Immature natural killer cell (primary cell): ENCODE results near the gene DYNLRB2. TPM values are rescaled to one million over a fixed set of nuclear protein-coding genes. Genes with fewer than 3 reads are reported as not detected.

Source experiments
- DNase-seq, 3 donors: peaks; one replicate each; pipeline ENCODE4 v3.0.0; 2022; ENCODE audit warnings: mixed read lengths in 1 of 3
- H3K27ac Mint-ChIP-seq, 6 donors: one replicate each; pipeline ENCODE4 v1.8.0; 2020; ENCODE audit warnings: mixed read lengths in 6 of 6, mild to moderate bottlenecking in 5 of 6, inconsistent platforms in 4 of 6, moderate library complexity in 3 of 6
- H3K27me3 Mint-ChIP-seq, 3 donors: one replicate each; pipeline ENCODE4 v1.8.0; 2020 to 2021; ENCODE audit warnings: low read depth in 3 of 3, mild to moderate bottlenecking in 3 of 3, mixed read lengths in 3 of 3, moderate library complexity in 3 of 3, inconsistent platforms in 1 of 3
- H3K36me3 Mint-ChIP-seq, 3 donors: one replicate each; pipeline ENCODE4 v1.8.0; 2020; ENCODE audit warnings: mixed read lengths in 3 of 3, inconsistent platforms in 2 of 3, mild to moderate bottlenecking in 2 of 3
- H3K4me1 Mint-ChIP-seq, 2 donors: one replicate each; pipeline ENCODE4 v1.8.0; 2020; ENCODE audit warnings: inconsistent platforms in 2 of 2, mild to moderate bottlenecking in 2 of 2, mixed read lengths in 2 of 2, moderate library complexity in 1 of 2
- H3K4me3 Mint-ChIP-seq, 5 donors: one replicate each; pipeline ENCODE4 v1.8.0; 2020; ENCODE audit warnings: mild to moderate bottlenecking in 5 of 5, mixed read lengths in 5 of 5, inconsistent platforms in 3 of 5, moderate library complexity in 3 of 5
- H3K9me3 Mint-ChIP-seq, 6 donors: one replicate each; pipeline ENCODE4 v1.8.0; 2020; ENCODE audit warnings: mild to moderate bottlenecking in 6 of 6, mixed read lengths in 6 of 6, inconsistent platforms in 4 of 6, moderate library complexity in 3 of 6
- polyA plus RNA-seq, 3 donors: library from polyadenylated mRNA; unstranded; fragments of 300-500 nt; fragmentation: Illumina TruSeq; gene quantifications; one replicate each; pipeline ENCODE4 v1.2.3, GENCODE V29; 2021

Gene DYNLRB2
- polyA plus RNA-seq, 3 donors from 2014 or later: 0.81 to 1.1 TPM; not detected in 1

DNA sequence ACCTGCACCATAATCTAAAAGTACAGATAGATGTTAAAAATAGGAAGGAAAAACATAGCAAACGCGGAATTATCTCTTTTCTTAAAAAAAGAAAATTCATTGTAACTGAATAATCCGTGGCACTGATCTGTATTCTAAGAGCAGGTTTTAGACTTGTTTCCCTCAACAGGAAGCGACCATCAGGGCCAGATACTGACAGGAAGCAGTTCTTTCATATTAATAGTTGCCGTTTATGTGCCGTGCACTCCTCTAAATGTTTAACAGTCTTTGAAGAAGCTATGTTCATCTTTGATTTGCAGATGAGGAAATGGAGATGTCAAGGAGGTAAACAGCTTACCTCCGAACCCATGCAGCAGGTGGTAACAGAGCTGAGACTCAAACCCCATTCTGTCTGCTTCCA is 23.6 kb downstream of the DYNLRB2 start:
- peaks cover 0 to 3% (median 0%) of the 10 kb centered on the region in 3 donors for H3K36me3 Mint-ChIP-seq
- H3K27ac Mint-ChIP-seq: peak overlapping the region in 1 of 6 donors; percentile 62
- no peak for DNase-seq

DNA sequence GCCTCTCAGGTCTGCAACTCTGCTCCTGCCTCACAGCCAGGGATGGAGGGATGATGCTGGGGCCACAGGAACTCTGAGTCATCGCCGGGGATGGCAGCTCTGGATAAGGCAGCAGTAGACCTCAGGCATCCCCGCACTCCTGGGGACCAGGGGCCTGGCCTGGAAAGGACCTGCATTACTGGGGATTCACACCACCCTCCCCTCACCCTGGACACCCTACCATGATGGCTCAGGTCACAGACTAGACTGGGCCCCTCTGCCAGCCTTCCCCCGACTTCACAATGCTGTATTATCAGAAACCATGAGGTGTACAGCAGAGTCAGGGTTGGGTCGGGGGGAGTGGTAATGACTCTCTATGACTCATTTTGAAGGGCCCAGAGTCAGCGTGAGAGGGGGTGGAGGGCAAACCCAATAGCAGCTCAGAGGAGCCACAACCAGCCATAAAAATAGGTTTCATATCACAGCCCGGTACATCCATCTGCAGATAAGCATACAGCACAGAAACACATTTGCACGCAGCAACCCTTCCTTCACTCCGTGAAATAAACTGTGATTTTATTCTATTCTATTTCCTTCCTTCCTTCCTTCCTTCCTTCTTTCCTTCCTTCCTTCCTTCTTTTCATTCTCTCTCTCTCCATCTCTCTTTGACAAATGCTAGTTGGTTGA is 28.8 kb downstream of the DYNLRB2 start:
- H3K4me1 Mint-ChIP-seq: peaks cover 12 to 31% of the 10 kb centered on the region in 2 donors
- peaks cover 0 to 7% (median 0%) of the 10 kb centered on the region in 3 donors for H3K36me3 Mint-ChIP-seq
- H3K4me3 Mint-ChIP-seq: peak overlapping the region in 3 of 5 donors; percentile 50 to 71 (median 56)
- H3K27me3 Mint-ChIP-seq: peaks cover 4 to 10% (median 5%) of the 10 kb centered on the region in 3 donors
- H3K27ac Mint-ChIP-seq: peak overlapping the region in 2 of 6 donors; percentile 14 to 80
- peaks cover 0 to 3% (median 0%) of the 10 kb centered on the region in 6 donors for H3K9me3 Mint-ChIP-seq
- peak in 2 of 3 donors; percentile 7 to 53 for DNase-seq

More for the DNA sequence above, 23.6 kb downstream of the DYNLRB2 start:
- peaks cover 3 to 15% (median 10%) of the 10 kb centered on the region in 3 donors for H3K27me3 Mint-ChIP-seq
- peaks cover 3 to 20% of the 10 kb centered on the region in 2 donors for H3K4me1 Mint-ChIP-seq
- peak overlapping the region in 2 of 5 donors; percentile 20 to 59 for H3K4me3 Mint-ChIP-seq
- H3K9me3 Mint-ChIP-seq: peaks cover 0 to 2% (median 0%) of the 10 kb centered on the region in 6 donors

DNA sequence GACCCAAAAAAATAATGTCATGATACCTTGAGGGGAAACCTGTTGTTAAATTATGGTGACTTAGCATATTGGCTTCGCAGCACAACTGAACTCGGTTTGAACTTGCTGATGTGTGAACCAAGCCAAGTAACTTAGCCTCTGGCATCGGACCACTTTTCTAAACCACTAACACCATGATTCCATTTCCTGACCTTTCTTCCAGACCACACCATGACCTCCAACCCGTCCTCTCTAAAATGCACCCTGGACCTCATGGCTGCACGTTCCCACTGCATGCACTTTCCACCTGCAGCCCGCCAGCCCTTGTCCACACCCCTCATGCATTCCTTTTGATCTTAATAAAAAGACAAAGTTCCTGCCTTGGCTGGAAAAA is 29.3 kb downstream of the DYNLRB2 start:
- Mint-ChIP-seq H3K4me3 (peak overlapping the region in 3 of 5 donors; percentile 50 to 71 (median 56)), H3K36me3 (peaks cover 0 to 7% (median 0%) of the 10 kb centered on the region in 3 donors), H3K4me1 (peaks cover 9 to 25% of the 10 kb centered on the region in 2 donors), H3K9me3 (peaks cover 0 to 3% (median 0%) of the 10 kb centered on the region in 6 donors), H3K27me3 (peaks cover 4 to 10% (median 5%) of the 10 kb centered on the region in 3 donors), H3K27ac (peak overlapping the region in 3 of 6 donors; percentile 14 to 80 (median 17))
- peak in 2 of 3 donors; percentile 3 to 33 for DNase-seq

DNA sequence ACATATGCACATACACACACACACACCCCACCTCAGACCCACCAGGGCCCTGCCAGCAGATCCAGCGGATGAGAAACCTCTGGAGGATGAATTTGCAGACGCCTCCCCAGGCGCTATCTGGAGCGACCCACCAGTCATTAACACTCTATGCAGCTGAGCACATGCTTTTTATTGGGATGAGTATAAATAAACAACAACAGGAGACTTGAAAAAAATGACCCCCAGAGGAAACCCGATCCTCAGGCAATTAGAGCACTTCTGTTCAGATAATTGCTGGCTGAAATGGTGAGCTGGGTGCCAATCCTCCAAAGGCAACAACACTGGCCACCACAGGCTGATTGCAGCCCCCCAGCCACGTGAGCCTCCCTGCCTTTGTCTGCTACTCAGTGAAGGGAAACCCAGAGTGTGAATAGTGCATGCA is 32.9 kb downstream of the DYNLRB2 start:
- Mint-ChIP-seq H3K36me3 (peaks cover 0 to 4% (median 0%) of the 10 kb centered on the region in 3 donors), H3K27me3 (peaks cover 1 to 5% (median 2%) of the 10 kb centered on the region in 3 donors), H3K27ac (no peak overlapping the region), H3K9me3 (peaks cover 0 to 3% (median 0%) of the 10 kb centered on the region in 6 donors), H3K4me3 (no peak overlapping the region), H3K4me1 (peaks cover 9 to 25% of the 10 kb centered on the region in 2 donors)
- DNase-seq: no peak

DNA sequence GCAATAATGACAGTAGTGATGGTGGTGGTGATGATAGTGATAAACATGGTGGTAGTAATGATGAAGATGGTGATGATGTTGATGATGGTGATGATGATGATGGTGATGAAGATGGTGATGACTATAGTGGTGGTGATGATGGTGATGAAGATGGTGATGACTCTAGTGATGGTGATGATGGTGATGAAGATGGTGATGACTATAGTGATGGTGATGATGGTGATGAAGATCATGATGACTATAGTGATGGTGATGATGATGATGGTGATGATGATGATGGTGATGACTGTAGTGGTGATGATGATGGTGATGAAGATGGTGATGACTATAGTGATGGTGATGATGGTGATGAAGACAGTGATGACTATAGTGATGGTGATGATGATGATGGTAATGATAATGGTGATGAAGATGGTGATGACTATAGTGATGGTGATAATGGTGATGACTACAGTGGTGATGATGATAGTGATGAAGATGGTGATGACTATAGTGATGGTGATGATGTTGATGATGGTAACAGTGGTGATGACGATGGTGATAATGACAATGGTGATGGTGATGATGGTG is 35.6 kb downstream of the DYNLRB2 start:
- peaks cover 0 to 4% of the 10 kb centered on the region in 2 donors for H3K4me1 Mint-ChIP-seq
- H3K36me3 Mint-ChIP-seq: peaks cover 0 to 1% (median 0%) of the 10 kb centered on the region in 3 donors
- H3K4me3 Mint-ChIP-seq: no peak overlapping the region
- H3K27me3 Mint-ChIP-seq: peaks cover 0 to 4% (median 3%) of the 10 kb centered on the region in 3 donors
- H3K9me3 Mint-ChIP-seq: no peaks in the 10 kb centered on the region
- no peak for DNase-seq
- no peak overlapping the region for H3K27ac Mint-ChIP-seq

DNA sequence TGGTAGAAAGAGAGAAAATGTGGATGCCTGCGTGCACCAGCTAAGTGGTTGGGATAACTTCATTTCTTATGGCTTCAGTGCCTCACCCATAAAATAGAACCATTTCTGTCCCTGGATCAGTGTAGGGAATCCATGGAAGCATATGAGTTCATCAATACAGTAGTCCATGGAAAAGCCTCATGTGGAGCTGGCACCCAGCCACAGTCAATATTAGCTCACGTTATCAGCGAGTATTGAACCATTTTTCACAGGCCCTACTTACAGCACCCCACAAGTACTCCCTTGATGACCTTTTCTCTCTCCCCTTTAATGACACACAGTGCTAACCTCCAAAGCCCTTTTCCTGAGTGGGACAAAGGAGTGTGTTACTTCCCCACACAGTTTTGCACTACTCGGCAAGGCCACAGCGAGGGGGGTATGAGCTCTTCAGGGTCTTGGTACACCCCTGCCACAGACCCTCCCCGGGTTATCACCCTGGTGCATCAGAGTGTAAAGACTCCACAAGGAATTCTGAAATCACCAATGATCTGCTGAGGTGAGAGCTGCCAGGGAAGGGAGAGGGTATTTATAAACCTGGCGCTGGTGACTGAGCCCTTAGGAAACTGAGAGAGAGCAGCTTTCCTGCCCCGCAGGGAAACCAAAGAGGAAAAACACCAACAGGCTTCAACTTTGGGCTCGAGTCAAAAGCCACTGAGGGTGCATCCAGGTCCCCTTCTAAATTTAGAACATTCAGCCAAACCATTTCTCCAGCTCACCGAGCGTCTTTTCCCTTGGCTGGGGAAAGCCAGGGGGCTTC is 36.9 kb downstream of the DYNLRB2 start:
- H3K9me3 Mint-ChIP-seq: no peaks in the 10 kb centered on the region
- peaks cover 0 to 4% of the 10 kb centered on the region in 2 donors for H3K4me1 Mint-ChIP-seq
- no peak overlapping the region for H3K4me3 Mint-ChIP-seq
- H3K27me3 Mint-ChIP-seq: peaks cover 0 to 4% (median 3%) of the 10 kb centered on the region in 3 donors
- DNase-seq: no peak
- H3K27ac Mint-ChIP-seq: no peak overlapping the region
- no peaks in the 10 kb centered on the region for H3K36me3 Mint-ChIP-seq

DNA sequence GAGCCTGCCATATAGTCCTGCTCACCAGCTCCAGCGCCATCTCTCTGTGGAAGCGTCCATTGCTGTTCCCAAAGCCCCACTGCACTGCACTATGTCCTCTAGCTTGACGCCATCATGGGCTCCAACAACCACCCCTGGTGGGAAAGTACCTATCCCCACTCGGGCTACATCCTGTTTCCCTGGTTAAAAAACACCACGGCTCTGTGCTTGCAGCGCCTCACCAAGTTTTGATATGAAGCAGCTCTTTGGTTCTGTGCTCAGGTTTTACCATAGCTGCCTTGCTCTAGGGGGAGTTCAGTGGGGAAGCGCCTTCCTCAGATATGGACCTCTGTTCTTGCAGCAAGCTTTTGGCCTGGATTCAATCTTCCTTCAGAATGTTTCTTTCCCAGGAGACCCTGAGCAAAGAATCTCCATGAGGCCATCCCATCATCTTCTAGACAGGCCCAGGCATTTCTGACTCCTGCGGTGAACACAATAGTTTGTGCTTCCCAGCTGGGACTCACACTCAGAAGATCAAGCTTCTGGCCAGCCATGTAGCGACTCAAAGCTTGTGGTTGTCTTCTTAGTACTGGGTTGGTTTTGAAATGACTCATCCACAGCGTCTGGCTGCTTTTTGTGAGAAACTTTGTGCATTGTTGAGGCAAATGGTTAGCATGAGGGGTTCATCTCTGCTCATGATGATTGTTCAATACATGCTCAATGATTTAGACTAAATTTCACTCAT is 39.5 kb downstream of the DYNLRB2 start:
- H3K4me1 Mint-ChIP-seq: peaks cover 0 to 4% of the 10 kb centered on the region in 2 donors
- DNase-seq: peak in 2 of 3 donors; percentile 5 to 55
- no peaks in the 10 kb centered on the region for H3K36me3 Mint-ChIP-seq

DNA sequence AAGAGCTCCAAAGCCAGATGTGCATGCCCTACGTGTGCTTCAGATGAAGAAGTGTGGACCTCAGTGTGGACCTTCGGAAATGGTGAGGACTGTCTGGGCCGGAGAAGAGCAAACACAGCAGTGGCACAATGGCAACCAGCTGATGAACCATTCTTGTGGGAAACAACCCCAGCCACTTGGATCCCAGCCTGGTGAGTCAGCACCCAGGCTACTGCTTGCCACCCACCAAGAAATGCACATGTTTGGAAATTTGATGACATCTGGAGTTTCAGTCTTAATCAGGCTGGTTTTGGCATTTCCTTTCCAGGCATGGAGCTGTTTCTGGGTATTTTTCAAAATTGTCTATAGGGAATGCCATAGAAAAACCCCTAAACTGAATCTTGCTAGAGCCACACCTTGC is 42.7 kb downstream of the DYNLRB2 start:
- no peak overlapping the region for H3K27ac Mint-ChIP-seq
- no peak overlapping the region for H3K4me3 Mint-ChIP-seq
- peaks cover 0 to 3% (median 0%) of the 10 kb centered on the region in 3 donors for H3K36me3 Mint-ChIP-seq
- no peak for DNase-seq
- H3K9me3 Mint-ChIP-seq: peaks cover 0 to 6% (median 0%) of the 10 kb centered on the region in 6 donors
- H3K4me1 Mint-ChIP-seq: peaks cover 0 to 4% of the 10 kb centered on the region in 2 donors
- peaks cover 7 to 9% (median 7%) of the 10 kb centered on the region in 3 donors for H3K27me3 Mint-ChIP-seq

More for the DNA sequence above, 39.5 kb downstream of the DYNLRB2 start:
- H3K4me3 Mint-ChIP-seq: peak overlapping the region in 1 of 5 donors; percentile 48
- peaks cover 3 to 5% (median 4%) of the 10 kb centered on the region in 3 donors for H3K27me3 Mint-ChIP-seq
- H3K27ac Mint-ChIP-seq: peak overlapping the region in 2 of 6 donors; percentile 82 to 88
- peaks cover 0 to 6% (median 0%) of the 10 kb centered on the region in 6 donors for H3K9me3 Mint-ChIP-seq

DNA sequence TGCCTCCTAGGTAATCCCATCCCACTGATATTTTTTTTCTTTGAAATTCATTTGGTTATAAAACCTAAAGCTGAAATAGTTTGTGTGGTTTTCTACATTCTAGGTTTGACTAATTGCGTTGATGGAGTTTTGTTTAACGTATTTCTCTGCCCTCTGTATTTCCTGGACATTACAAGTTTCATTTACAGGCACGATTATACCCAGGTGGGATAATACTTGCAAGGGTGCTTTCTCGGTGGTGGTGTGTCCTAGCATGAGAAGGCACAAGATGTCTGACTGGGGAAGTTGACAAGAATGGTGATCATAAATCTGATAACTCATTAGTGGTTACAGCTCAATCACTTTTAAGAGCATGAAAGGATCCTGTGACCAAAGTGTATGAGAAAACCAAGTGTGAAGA is 45.0 kb downstream of the DYNLRB2 start:
- no peak for DNase-seq
- Mint-ChIP-seq H3K27me3 (peaks cover 7 to 10% (median 9%) of the 10 kb centered on the region in 3 donors), H3K4me3 (peak overlapping the region in 1 of 5 donors; percentile 48), H3K4me1 (peaks cover 3 to 4% of the 10 kb centered on the region in 2 donors), H3K27ac (no peak overlapping the region), H3K9me3 (peaks cover 0 to 6% (median 0%) of the 10 kb centered on the region in 6 donors), H3K36me3 (peaks cover 0 to 3% (median 0%) of the 10 kb centered on the region in 3 donors)

DNA sequence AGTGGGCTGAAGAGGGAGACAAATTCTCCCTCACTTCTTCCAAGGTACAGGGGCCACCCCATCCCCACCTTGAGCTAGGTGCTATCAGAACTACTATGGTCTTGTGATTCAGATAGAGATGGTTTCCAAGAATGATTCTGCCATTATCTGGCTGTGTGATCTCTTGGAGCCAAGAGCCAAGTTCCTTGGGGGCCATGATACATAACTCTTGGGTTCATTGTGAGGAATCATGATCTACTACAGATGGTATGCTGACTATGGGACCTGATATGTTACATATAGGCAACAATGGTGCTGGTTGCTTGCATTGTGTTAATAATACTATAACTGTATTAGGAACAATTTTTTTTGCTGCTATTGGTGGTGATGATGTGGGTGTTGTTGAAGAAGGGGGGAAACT is 45.7 kb downstream of the DYNLRB2 start:
- peaks cover 0 to 6% (median 0%) of the 10 kb centered on the region in 6 donors for H3K9me3 Mint-ChIP-seq
- DNase-seq: no peak
- H3K27me3 Mint-ChIP-seq: peaks cover 5 to 12% (median 8%) of the 10 kb centered on the region in 3 donors
- H3K4me1 Mint-ChIP-seq: peaks cover 9 to 11% of the 10 kb centered on the region in 2 donors
- no peak overlapping the region for H3K27ac Mint-ChIP-seq
- no peak overlapping the region for H3K4me3 Mint-ChIP-seq
- peaks cover 0 to 3% (median 0%) of the 10 kb centered on the region in 3 donors for H3K36me3 Mint-ChIP-seq

DNA sequence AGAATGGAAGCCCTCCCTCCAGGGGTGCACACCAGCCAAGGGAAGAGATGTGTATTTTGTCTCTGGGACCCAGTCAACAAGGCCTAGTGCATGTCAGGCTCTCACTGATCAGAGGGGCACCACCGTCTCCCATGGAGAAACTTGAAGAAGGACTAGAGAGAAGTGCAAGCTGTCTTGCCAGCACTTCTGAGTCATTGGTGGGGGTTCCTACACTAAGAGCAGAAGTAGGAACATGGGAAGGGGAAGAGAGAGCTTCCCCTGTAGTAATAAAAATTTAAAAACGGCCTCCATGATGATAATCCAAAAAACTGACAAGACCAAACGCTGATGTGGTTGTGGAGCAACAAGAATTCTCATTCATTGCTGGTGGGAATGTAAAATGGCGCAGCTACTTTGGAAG is 46.3 kb downstream of the DYNLRB2 start:
- H3K4me1 Mint-ChIP-seq: peaks cover 15% of the 10 kb centered on the region in 2 donors
- no peak overlapping the region for H3K4me3 Mint-ChIP-seq
- H3K36me3 Mint-ChIP-seq: peaks cover 0 to 3% (median 0%) of the 10 kb centered on the region in 3 donors
- peaks cover 8 to 16% (median 11%) of the 10 kb centered on the region in 3 donors for H3K27me3 Mint-ChIP-seq
- peaks cover 0 to 6% (median 0%) of the 10 kb centered on the region in 6 donors for H3K9me3 Mint-ChIP-seq
- no peak for DNase-seq
- no peak overlapping the region for H3K27ac Mint-ChIP-seq

DNA sequence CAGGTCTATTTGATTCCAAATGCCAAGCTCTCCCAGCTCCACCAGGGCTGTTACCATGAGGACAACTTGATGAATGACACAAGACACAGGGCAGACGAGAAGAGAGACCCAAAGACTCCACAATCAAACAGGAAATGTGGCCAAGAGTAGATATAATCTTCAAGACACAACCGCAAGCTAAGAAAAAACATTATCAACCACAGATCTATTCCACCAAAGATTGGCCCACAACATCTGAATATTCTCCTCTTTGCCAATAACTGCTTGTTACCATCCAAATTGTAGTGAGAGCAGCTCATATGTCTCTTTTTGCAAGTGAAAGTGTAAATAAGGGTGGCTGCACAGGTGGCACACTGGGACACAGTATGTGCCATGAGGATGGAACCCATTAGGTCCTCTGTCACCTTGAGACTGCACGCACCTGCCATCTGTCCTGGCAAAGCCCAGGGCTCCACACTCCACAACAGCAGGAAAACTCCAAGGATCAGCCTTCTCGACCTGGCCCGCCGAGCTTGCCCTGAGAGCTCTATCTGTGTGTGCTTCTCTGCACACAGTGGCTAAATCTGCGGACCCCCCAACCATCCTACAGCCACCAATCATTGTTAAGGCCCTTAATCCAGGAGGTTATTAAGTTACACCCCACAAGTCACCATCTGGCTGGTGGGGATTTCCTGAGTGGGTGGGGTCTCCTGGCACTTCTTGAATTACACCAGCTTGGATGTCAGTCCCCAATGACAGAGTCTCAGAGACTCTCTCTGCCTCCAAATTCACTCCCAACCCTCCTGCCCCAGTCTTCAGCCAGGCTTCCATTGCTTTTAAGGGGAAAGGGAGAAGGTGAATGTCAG is 50.5 kb downstream of the DYNLRB2 start:
- peaks cover 4 to 5% (median 4%) of the 10 kb centered on the region in 3 donors for H3K36me3 Mint-ChIP-seq
- H3K27ac Mint-ChIP-seq: no peak overlapping the region
- H3K9me3 Mint-ChIP-seq: peaks cover 0 to under 1% (median 0%) of the 10 kb centered on the region in 6 donors
- peak overlapping the region in 3 of 5 donors; percentile 10 to 56 (median 34) for H3K4me3 Mint-ChIP-seq
- H3K27me3 Mint-ChIP-seq: peaks cover 7 to 25% (median 18%) of the 10 kb centered on the region in 3 donors
- DNase-seq: peak; percentile 5 to 57 (median 28)
- peaks cover 15 to 18% of the 10 kb centered on the region in 2 donors for H3K4me1 Mint-ChIP-seq
